Hepatocyte (in vitro differentiated cells): ENCODE results near the gene SPACA1. TPM values are rescaled to one million over a fixed set of nuclear protein-coding genes. Genes with fewer than 3 reads are reported as not detected.

Experiments
- DNase-seq: peaks from one replicate; pipeline ENCODE4 v3.0.0-alpha.2; 2016; ENCODE audit warnings: low spot score
- H2AFZ ChIP-seq: fragments of 200-600 bp; sonication (generic); 2 replicates; pipeline ENCODE4 v1.6.0; 2016; ENCODE audit warnings: antibody characterized with exemption, mild to moderate bottlenecking
- H3K27ac ChIP-seq: fragments of 200-600 bp; sonication (generic); 2 replicates; pipeline ENCODE4 v1.5.1; 2016; ENCODE audit warnings: mild to moderate bottlenecking
- H3K27me3 ChIP-seq: fragments of 200-600 bp; sonication (generic); 2 replicates; pipeline ENCODE4 v1.6.1; 2016
- H3K36me3 ChIP-seq: fragments of 200-600 bp; sonication (generic); replicated peaks from 2 replicates; pipeline ENCODE4 v1.5.1; 2016; ENCODE audit warnings: low read depth; ENCODE audit not compliant: insufficient read depth
- H3K4me1 ChIP-seq: fragments of 200-600 bp; sonication (generic); 2 replicates; pipeline ENCODE4 v1.5.1; 2016; ENCODE audit warnings: mild to moderate bottlenecking, moderate library complexity; ENCODE audit not compliant: insufficient read depth
- H3K4me2 ChIP-seq: fragments of 200-600 bp; sonication (generic); 2 replicates; pipeline ENCODE4 v1.6.0; 2016
- H3K4me3 ChIP-seq: fragments of 200-600 bp; sonication (generic); 2 replicates; pipeline ENCODE4 v1.5.1; 2016; ENCODE audit warnings: mild to moderate bottlenecking
- H3K79me2 ChIP-seq: fragments of 200-600 bp; sonication (generic); 2 replicates; pipeline ENCODE4 v1.6.0; 2017; ENCODE audit warnings: mild to moderate bottlenecking
- H3K9me2 ChIP-seq: fragments of 200-600 bp; sonication (generic); replicated peaks from 2 replicates; pipeline ENCODE4 v1.6.0; 2017; ENCODE audit warnings: mild to moderate bottlenecking; ENCODE audit not compliant: insufficient read depth
- H3K9me3 ChIP-seq: fragments of 200-600 bp; sonication (generic); 2 replicates; pipeline ENCODE4 v1.5.1; 2016; ENCODE audit warnings: low read depth, mild to moderate bottlenecking
- H4K20me1 ChIP-seq: fragments of 200-600 bp; sonication (generic); 2 replicates; pipeline ENCODE4 v1.6.0; 2016; ENCODE audit warnings: mild to moderate bottlenecking; ENCODE audit not compliant: insufficient read depth, poor library complexity, severe bottlenecking
- CTCF ChIP-seq: fragments of 200-600 bp; sonication (generic); IDR thresholded peaks from 2 replicates; pipeline ENCODE4 v1.5.1; 2016; ENCODE audit warnings: antibody characterized with exemption, mild to moderate bottlenecking; ENCODE audit not compliant: poor library complexity
- EZH2 ChIP-seq: fragments of 200-600 bp; sonication (generic); IDR thresholded peaks from 2 replicates; pipeline ENCODE4 v1.6.1; 2016; ENCODE audit warnings: antibody characterized with exemption, mild to moderate bottlenecking, borderline replicate concordance
- EZH2phosphoT487 ChIP-seq: fragments of 200-600 bp; sonication (generic); IDR thresholded peaks from one replicate; pipeline ENCODE4 v1.6.1; 2018; ENCODE audit warnings: antibody characterized with exemption, mild to moderate bottlenecking, low read depth, moderate library complexity; ENCODE audit not compliant: unreplicated experiment, severe bottlenecking
- WGBS: methylation state at CpG from one replicate; pipeline ENCODE4 v1.1.6; 2016; ENCODE audit warnings: low lambda C conversion rate; ENCODE audit errors: missing lambda C conversion rate; 5-methylcytosine and 5-hydroxymethylcytosine counted together
- polyA plus RNA-seq: library from polyadenylated mRNA; unstranded; fragments of >200 nt; fragmentation: Nextera tagmentation; extraction: Ambion mirVana; gene quantifications from 2 replicates; pipeline ENCODE4 v1.2.1, GENCODE V29; 2016
- total RNA-seq: library from RNA; depleted of rRNA; stranded (reverse); fragments of >200 nt; gene quantifications from 2 replicates; pipeline ENCODE4 v1.2.3, GENCODE V29; 2014

The SPACA1 gene
- total and polyA plus RNA-seq, 2 experiments from 2014 or later, result not detected

GRCh38 chr6:88013554-88013953 lies 34.1 kb upstream of the SPACA1 start:
- no peaks in the 10 kb centered on the region for H3K36me3 ChIP-seq
- H3K4me3 ChIP-seq, result no peak overlapping the region
- no peak overlapping the region for H3K27ac ChIP-seq
- TF ChIP-seq EZH2phosphoT487, result no peak
- TF ChIP-seq CTCF, result no peak
- no peak for TF ChIP-seq EZH2
- no peaks in the 10 kb centered on the region for H3K9me2 ChIP-seq
- no peak overlapping the region for H3K4me2 ChIP-seq
- no peaks in the 10 kb centered on the region for H3K9me3 ChIP-seq
- H3K79me2 ChIP-seq, result no peaks in the 10 kb centered on the region
- DNase-seq, result no peak
- no peaks in the 10 kb centered on the region for H3K27me3 ChIP-seq
- no peaks in the 10 kb centered on the region for H4K20me1 ChIP-seq
- 96% methylated on average over 2 of the region's 2 CpGs for WGBS
- H3K4me1 ChIP-seq, result no peaks in the 10 kb centered on the region
- H2AFZ ChIP-seq, result no peak overlapping the region

- Histone ChIP-seq H3K4me1 (no peaks in the 10 kb centered on the region), H4K20me1 (no peaks in the 10 kb centered on the region), H3K27me3 (no peaks in the 10 kb centered on the region), H3K4me2 (no peak overlapping the region), H3K79me2 (no peaks in the 10 kb centered on the region), H3K9me2 (no peaks in the 10 kb centered on the region), H2AFZ (no peak overlapping the region), H3K4me3 (no peak overlapping the region), H3K9me3 (no peaks in the 10 kb centered on the region), H3K36me3 (no peaks in the 10 kb centered on the region), H3K27ac (no peak overlapping the region)
- DNase-seq, result no peak
- 75% methylated on average over 6 of the region's 6 CpGs for WGBS
- TF ChIP-seq CTCF (no peak), EZH2 (no peak), EZH2phosphoT487 (no peak)
Measured at GRCh38 chr6:88020439-88020838, 27.2 kb upstream of the SPACA1 start.

GRCh38 chr6:88024696-88025095 lies 22.9 kb upstream of the SPACA1 start:
- Histone ChIP-seq H4K20me1 (no peaks in the 10 kb centered on the region), H3K27me3 (no peaks in the 10 kb centered on the region), H2AFZ (no peak overlapping the region), H3K27ac (no peak overlapping the region), H3K9me2 (no peaks in the 10 kb centered on the region), H3K4me3 (no peak overlapping the region), H3K4me2 (no peak overlapping the region), H3K9me3 (no peaks in the 10 kb centered on the region), H3K36me3 (no peaks in the 10 kb centered on the region), H3K79me2 (no peaks in the 10 kb centered on the region), H3K4me1 (no peaks in the 10 kb centered on the region)
- TF ChIP-seq CTCF, result no peak
- no peak for TF ChIP-seq EZH2phosphoT487
- no peak for TF ChIP-seq EZH2
- 80% methylated on average over 2 of the region's 2 CpGs for WGBS
- DNase-seq, result no peak

- 86% methylated on average over 1 of the region's 1 CpG for WGBS
Measured at GRCh38 chr6:88031550-88031949, 16.1 kb upstream of the SPACA1 start.

More at GRCh38 chr6:88031550-88031949, 16.1 kb upstream of the SPACA1 start:
- no peaks in the 10 kb centered on the region for H3K9me2 ChIP-seq
- no peaks in the 10 kb centered on the region for H3K79me2 ChIP-seq
- no peak overlapping the region for H3K27ac ChIP-seq
- H2AFZ ChIP-seq, result no peak overlapping the region
- DNase-seq, result no peak
- H3K4me3 ChIP-seq, result no peak overlapping the region
- H3K36me3 ChIP-seq, result no peaks in the 10 kb centered on the region
- no peak overlapping the region for H3K4me2 ChIP-seq
- H4K20me1 ChIP-seq, result no peaks in the 10 kb centered on the region
- H3K9me3 ChIP-seq, result peaks cover 5% of the 10 kb centered on the region
- H3K4me1 ChIP-seq, result no peaks in the 10 kb centered on the region
- no peaks in the 10 kb centered on the region for H3K27me3 ChIP-seq
- TF ChIP-seq CTCF, result no peak
- TF ChIP-seq EZH2phosphoT487, result no peak
- TF ChIP-seq EZH2, result no peak
